Anterior cingulate cortex (tissue), 58 donors: Measurements from ENCODE around the gene METTL17.
"Not testable (repeated sequence)": the region's sequence is repeated elsewhere in the genome, so short reads cannot be mapped to it uniquely, and the experiment has no call there.

Experiments
- DNase-seq, 58 donors: peaks; one replicate each; lab custom pipeline; 2025; lab: John Stamatoyannopoulos, UW

Gene METTL17

GRCh38 chr14:21040370-21040925 lies 50.7 kb downstream of the METTL17 start:
- DNase-seq, result no peak

- not testable (repeated sequence) for DNase-seq
Observed at GRCh38 chr14:21040941-21041340, 51.2 kb downstream of the METTL17 start.

GRCh38 chr14:21041676-21042433 lies 52.1 kb downstream of the METTL17 start, which contains the start of gene RNASE7:
RNASE7 (plus strand) TSS chr14:21042362; CDS start chr14:21042993, 631 bp downstream.
- peak in 7 of 58 donors; percentile 4 to 68 (median 14) for DNase-seq

GRCh38 chr14:21042918-21043317 lies 53.1 kb downstream of the METTL17 start:
- peak in 41 of 58 donors; percentile 4 to 76 (median 40) for DNase-seq

- DNase-seq, result no peak
Observed at GRCh38 chr14:21043387-21043973, 53.7 kb downstream of the METTL17 start.

- DNase-seq, result no peak
Observed at GRCh38 chr14:21043974-21044618, 54.3 kb downstream of the METTL17 start.
